CD4-positive, alpha-beta T cell treated with Interleukin-6 for 4 hours (primary cell): ENCODE data around the gene A2ML1.
"Not testable (repeated sequence)": the region's sequence is repeated elsewhere in the genome, so short reads cannot be mapped to it uniquely, and the experiment has no call there.

ENCODE experiments used
- DNase-seq: peaks from one replicate; pipeline ENCODE4 v3.0.0-alpha.2; 2020; ENCODE audit warnings: mixed read lengths

A2ML1 gene

DNA sequence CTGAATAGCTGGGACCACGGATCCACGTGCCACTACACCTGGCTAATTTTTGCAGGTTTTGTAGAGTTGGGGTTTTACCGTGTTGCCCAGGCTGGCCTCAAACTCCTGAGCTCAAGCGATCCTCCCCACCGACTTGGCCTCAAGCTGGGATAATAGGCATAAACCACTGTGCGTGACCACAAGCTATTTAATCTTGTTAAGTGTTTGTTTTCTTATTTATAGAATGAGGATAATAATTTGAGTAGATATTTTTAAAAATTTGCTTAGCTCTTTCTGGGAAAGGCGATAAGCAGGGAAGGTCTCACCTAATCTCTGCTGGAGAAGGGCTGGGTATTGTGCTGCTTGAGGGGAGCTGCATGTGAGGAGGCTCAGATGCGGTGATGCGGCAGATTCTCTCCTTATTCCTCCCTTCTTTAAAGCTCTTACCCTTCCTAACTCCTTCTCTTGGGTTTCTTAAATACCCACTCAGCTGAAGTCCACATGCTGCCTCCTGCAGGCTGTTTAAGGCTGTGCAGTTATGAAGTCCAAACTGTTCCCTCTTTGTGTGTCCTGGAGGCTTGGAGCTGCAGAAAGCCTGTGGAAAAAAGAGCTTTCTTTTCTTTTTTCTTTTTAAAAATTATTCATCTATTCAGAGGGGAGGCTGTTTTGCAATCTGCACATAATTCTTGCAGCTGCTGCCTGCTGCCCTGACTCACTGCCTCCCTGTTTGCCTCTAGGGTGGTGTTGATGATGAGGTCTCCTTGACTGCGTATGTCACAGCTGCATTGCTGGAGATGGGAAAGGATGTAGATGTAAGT, 37.9 kb downstream of the A2ML1 start:
- DNase-seq, result peak; percentile 43

DNA sequence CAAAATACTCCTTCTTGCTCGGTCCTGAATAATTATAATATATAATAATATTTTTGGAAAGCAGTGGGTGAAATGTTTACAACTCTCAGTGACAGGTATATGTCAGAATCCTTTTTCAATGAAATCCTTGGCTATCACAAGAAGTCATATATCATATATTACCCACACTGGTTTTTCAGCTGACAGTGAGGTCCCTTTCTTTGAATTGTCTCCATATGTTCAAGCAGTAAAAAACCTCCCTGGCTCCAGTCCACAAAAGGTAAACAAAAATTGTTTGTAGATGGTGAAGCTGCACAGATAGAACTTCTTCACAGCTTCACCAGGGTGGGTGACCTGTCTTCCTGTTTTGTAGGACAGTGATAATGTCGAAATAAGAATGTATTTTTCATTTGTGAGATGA, 44.0 kb downstream of the A2ML1 start:
- no peak for DNase-seq

DNA sequence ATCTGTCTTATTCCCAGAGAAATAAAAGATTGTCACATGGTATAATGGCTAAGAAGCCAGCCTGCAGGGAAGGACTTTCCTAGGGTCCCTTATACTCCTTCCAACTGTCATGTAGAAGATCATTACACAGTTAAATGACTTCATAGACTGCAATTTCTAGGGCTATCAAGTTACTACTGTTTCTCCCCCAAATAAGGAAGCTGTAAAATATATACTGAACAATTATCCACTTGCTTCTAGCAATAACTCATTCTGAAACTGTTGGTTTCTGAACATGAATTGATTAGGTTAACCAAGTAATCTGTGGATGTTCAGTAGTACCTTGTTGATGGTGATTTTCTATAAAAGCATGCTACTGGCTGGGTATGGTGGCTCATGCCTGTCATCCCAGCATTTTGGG, 44.6 kb downstream of the A2ML1 start:
- DNase-seq, result no peak

- DNase-seq, result no peak
Observed at GRCh38 chr12:8867786-8868185, 45.4 kb downstream of the A2ML1 start.

DNA sequence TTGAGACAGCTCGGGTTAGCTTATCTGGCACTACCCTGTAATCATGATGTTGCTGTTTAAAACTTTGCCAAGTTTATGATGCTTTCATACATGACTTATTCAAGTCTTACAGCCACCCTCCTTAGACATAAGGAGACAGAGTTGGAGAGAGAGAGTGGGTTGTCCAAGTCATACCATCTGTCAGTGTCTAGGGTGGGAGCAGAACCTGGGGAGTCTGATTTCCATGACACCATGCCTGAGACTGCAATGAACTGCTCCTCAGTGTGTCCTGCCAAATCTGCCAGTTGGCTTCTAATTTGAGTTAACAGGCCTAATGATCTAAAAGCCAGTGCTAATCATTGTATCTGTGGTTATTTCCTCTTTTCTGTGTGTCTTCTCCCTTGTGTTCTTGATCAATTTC, 48.2 kb downstream of the A2ML1 start:
- DNase-seq, result no peak

DNA sequence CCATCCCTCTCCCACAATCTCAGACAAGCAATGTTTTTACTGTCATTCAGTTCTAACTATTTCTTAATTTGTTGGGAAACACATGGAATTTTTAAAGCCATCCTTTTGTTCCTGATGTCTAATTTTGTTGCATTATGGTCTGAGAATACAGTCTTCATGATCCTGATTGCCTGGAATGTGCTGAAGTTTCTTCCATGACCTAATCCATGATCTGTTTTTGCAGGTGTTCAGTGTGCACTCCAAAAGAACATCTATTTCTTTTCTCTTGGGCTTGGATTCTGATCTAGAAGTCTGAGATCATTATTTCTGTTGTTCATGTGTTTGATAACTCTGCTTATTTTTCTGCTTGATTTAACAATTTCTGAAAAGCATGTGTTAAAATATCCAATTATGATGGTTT, 48.6 kb downstream of the A2ML1 start:
- DNase-seq, result no peak

GRCh38 chr12:8876887-8877286, 54.5 kb downstream of the A2ML1 start:
- DNase-seq, result no peak

GRCh38 chr12:8886502-8887284, 64.3 kb downstream of the A2ML1 start:
- DNase-seq, result no peak

DNA sequence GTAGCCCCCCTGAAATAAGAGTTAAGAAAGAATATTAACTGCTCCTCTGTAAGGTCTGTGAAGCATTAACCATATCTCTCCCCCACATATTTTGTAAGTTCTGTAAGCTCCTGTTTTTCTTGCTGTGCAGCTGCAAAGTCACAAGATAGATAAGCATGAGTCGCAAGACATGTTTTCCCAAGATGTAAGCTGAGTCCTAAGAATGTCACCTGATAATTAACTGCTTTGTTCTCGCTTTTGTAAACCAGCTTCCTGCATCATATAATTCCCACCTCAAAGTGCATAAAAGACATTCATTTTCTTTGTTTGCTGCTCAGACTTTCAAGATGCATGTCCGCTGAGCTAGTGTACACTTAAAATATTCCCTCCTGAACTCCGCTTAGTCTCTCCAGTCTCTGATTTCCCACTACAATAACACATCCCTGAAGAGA, 64.9 kb downstream of the A2ML1 start:
- DNase-seq, result no peak

- DNase-seq, result peak; percentile 72
Observed at GRCh38 chr12:8890313-8891085, 68.1 kb downstream of the A2ML1 start.

- DNase-seq, result no peak
Observed at GRCh38 chr12:8891976-8892375, 69.6 kb downstream of the A2ML1 start.

- DNase-seq, result no peak
Observed at GRCh38 chr12:8894378-8894777, 72.0 kb downstream of the A2ML1 start.

DNA sequence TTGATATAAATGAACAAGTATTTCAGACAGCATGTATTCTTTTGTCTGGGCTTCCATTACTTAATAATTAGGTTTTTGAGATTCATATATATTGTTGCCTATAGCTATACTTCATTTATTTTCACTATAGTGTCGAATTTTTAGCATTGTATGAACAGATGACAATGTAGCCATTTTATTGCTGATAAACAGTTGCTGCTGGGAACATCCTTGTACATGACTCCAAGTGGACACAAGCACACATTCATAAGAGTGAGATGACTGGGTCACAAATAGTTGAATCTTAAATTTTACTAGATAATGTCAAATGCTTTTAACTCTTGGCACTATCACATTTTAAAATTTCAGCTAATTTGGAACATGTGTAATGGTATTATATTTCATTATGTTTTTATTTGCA, 72.6 kb downstream of the A2ML1 start:
- DNase-seq, result no peak

- no peak for DNase-seq
Observed at GRCh38 chr12:8897081-8897480, 74.7 kb downstream of the A2ML1 start.

DNA sequence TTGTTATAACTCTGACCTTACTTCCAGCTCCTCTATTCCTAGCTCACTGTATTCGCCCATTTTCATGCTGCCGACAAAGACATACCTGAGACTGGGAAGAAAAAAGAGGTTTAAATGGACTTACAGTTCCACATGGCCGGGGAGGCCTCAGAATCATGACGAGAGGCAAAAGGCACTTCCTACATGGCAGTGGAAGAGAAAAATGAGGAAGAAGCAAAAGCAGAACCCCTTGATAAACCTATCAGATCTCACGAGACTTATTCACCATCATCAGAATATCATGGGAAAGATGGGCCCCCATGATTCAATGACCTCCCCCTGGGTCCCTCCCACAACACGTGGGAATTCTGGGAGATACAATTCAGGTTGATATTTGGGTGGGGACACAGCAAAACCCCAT, 77.4 kb downstream of the A2ML1 start:
- DNase-seq, result no peak

- DNase-seq, result not testable (repeated sequence)
Observed at GRCh38 chr12:8902703-8903102, 80.3 kb downstream of the A2ML1 start.

- no peak for DNase-seq
Observed at GRCh38 chr12:8903646-8904045, 81.2 kb downstream of the A2ML1 start.

DNA sequence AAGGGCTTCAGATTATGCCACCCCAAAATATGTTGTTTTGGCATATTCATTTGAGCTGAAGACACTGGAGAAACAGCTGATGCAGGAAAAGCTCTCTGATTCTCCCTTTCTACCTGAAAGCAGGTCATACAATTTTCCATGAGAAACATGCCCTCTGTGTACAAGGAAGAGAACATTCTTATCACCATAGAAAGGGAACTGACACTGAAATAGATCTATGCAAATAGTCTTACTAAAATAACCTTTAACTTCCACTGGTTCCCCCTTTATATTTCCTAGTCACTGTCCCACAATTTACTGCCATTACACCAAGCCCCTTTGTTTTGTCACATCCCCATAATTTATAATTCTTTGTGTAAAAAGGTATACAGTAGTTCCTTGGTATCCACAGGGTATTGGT, 82.2 kb downstream of the A2ML1 start:
- no peak for DNase-seq

DNA sequence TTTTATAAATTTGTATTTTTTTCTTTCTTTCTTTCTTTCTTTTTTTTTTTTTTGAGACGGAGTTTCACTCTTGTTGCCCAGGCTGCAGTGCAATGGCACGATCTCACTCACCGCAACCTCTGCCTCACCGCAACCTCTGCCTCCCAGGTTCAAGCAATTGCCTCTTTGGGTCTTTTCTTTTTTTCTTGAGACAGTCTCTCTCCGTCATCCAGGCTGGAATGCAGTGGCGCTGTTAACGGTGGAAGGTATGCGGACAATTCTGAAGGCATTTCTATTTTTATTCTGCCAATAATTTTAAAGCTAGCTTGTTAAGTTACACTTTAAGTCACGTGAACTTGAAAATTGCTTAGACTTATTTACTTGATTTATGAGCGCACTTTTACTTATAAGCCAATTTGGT, 83.1 kb downstream of the A2ML1 start:
- DNase-seq, result no peak

DNA sequence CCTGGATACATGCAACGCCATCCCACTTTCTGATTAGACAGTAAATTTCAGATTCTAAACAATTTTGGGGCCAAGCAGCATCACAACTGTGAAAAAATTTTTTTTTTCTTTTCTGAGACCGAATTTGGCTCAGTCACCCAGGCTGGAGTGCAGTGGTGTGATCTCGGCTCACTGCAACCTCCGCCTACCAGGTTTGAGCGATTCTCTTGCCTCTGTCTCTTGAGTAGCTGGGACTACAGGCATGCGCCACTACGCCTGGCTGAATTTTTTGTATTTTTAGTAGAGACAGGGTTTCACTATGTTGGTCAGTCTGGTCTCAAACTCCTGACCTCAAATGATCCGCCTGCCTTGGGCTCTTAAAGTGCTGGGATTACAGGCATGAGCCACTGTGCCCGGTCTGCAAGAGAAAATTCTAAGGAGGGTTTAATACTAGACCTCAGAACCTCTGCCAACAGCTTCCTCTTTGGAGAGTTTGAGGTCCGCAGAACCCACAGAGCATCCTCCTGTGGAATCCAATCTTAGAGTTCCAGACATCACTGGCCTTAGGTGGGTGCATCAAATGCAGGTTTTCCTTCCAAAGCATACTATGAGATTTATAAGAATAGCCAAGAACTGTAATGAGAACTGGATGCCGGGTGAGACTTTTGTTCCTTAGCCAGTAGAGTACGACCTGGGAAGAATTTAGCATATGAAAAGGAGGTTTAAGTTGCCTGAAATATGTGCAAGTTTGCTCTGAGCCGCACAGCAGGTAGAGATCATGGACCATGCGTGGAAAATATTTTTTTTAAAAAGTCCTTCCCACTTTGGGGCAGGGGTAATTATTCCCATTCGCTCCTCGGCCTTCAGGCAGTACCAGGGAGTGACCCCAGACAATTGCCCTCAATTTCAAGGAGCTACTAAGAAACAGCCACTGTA, 84.1 kb downstream of the A2ML1 start:
- no peak for DNase-seq

DNA sequence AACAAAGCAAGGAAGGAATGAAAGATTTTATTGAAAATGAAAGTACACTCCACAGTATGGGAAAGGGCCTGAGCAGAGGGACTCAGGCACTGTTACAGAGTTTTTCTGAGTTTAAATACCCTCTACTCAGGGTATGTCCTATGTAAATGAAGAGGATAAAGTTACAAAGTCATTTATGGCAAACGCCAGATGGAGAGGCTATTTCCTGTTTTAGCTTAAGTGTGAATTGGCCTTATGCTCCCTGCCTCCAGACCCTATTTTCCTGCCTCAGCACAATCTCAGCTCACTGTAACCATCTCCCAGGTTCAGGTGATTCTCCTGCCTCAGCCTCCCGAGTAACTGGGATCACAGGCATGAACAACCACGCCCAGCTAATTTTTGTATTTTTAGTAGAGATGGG, 85.1 kb downstream of the A2ML1 start:
- DNase-seq, result no peak

GRCh38 chr12:8909752-8910151, 87.3 kb downstream of the A2ML1 start:
- no peak for DNase-seq
